GM23338 (cell line): ENCODE measurements around the gene GOT2.

Experiments used
- CREB1 ChIP-seq: fragments of 250-450 bp; sonication (Bioruptor Pico); IDR thresholded peaks from 2 replicates; pipeline ENCODE4 v1.5.0; 2020; ENCODE audit warnings: low read depth, mild to moderate bottlenecking, moderate library complexity
- TF ChIP-seq, protein P1 (sequence below), 2 experiments: fragments of 200-600 bp in 1 of 2; sonication (generic) in 1 of 2; conservative IDR thresholded peaks; 2 replicates each; pipeline versions ENCODE4 v1.5.1 to v1.6.1; 2016 to 2017; ENCODE audit warnings: antibody characterized with exemption in 2 of 2, low read depth in 2 of 2, mild to moderate bottlenecking in 2 of 2, moderate library complexity in 1 of 2

GRCh38 chr16:58678716-58679115, 55.4 kb downstream of the GOT2 start:
- TF ChIP-seq CREB1: no peak
- TF ChIP-seq, protein P1, sequence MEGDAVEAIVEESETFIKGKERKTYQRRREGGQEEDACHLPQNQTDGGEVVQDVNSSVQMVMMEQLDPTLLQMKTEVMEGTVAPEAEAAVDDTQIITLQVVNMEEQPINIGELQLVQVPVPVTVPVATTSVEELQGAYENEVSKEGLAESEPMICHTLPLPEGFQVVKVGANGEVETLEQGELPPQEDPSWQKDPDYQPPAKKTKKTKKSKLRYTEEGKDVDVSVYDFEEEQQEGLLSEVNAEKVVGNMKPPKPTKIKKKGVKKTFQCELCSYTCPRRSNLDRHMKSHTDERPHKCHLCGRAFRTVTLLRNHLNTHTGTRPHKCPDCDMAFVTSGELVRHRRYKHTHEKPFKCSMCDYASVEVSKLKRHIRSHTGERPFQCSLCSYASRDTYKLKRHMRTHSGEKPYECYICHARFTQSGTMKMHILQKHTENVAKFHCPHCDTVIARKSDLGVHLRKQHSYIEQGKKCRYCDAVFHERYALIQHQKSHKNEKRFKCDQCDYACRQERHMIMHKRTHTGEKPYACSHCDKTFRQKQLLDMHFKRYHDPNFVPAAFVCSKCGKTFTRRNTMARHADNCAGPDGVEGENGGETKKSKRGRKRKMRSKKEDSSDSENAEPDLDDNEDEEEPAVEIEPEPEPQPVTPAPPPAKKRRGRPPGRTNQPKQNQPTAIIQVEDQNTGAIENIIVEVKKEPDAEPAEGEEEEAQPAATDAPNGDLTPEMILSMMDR (conservative IDR thresholded peaks at IDR 0.05; ENCODE audit: low read depth in 2 of 2): peak in 1 of 2 experiments; percentile 19; a peak in 1 of 4 replicates
